ENCODE results near the gene ALDH3B1. TPM values are rescaled to one million over a fixed set of nuclear protein-coding genes. Genes with fewer than 3 reads are reported as not detected.
A peak's percentile ranks its signal among the peaks of the same experiment; 100 is the strongest.
"Not testable (repeated sequence)": the region's sequence is repeated elsewhere in the genome, so short reads cannot be mapped to it uniquely, and the experiment has no call there.

Gene ALDH3B1
- total RNA-seq = 10 to 100 TPM; 11.2 to 15.0 TPM
- long read RNA-seq, donor 1, partial matches to known transcripts = 3 of 6 reads
- long read RNA-seq, donor 1, other reads (novel, unspliced or antisense) = 1 of 6 reads
- long read RNA-seq, donor 2, transcript ALDH3B1-201 (10 exons, 2,786 nt) = major isoform, 6 of 15 reads
- long read RNA-seq, donor 2, partial matches to known transcripts = 6 of 15 reads
- long read RNA-seq, donor 2, other reads (novel, unspliced or antisense) = 3 of 15 reads

GRCh38 chr11:68010090-68011041 lies at the start of gene ALDH3B1:
ALDH3B1 (plus strand) TSS chr11:68010327; CDS start chr11:68015298, 4,971 bp downstream.
- peak; percentile 98 for DNase-seq (ENCODE audit: low spot score)
- intact Hi-C loops (cut with DNase I) = no loop called here

- DNase-seq (ENCODE audit: low spot score); intact Hi-C loops (cut with DNase I): not testable (repeated sequence)
Measured at GRCh38 chr11:67963217-67963616, 46.9 kb upstream of the ALDH3B1 start.

- intact Hi-C loops (cut with DNase I); DNase-seq (ENCODE audit: low spot score): not testable (repeated sequence)
Measured at GRCh38 chr11:67963879-67964278, 46.2 kb upstream of the ALDH3B1 start.

- intact Hi-C loops (cut with DNase I); DNase-seq (ENCODE audit: low spot score): not testable (repeated sequence)
Measured at GRCh38 chr11:67964746-67965145, 45.4 kb upstream of the ALDH3B1 start.

GRCh38 chr11:67965830-67966348 lies 44.2 kb upstream of the ALDH3B1 start:
- intact Hi-C loops (cut with DNase I); DNase-seq (ENCODE audit: low spot score): not testable (repeated sequence)

- intact Hi-C loops (cut with DNase I); DNase-seq (ENCODE audit: low spot score): not testable (repeated sequence)
Measured at GRCh38 chr11:67974746-67975145, 35.4 kb upstream of the ALDH3B1 start.

- DNase-seq (ENCODE audit: low spot score); intact Hi-C loops (cut with DNase I): not testable (repeated sequence)
Measured at GRCh38 chr11:67978766-67979418, 31.2 kb upstream of the ALDH3B1 start.

- intact Hi-C loops (cut with DNase I) = not testable (repeated sequence)
Measured at GRCh38 chr11:67981226-67981625, 28.9 kb upstream of the ALDH3B1 start.

GRCh38 chr11:67982255-67982857 lies 27.8 kb upstream of the ALDH3B1 start:
- DNase-seq (ENCODE audit: low spot score); intact Hi-C loops (cut with DNase I): not testable (repeated sequence)

More at GRCh38 chr11:67981226-67981625, 28.9 kb upstream of the ALDH3B1 start:
- DNase-seq (ENCODE audit: low spot score) = not testable (repeated sequence)

- peak; percentile 30 for DNase-seq (ENCODE audit: low spot score)
- intact Hi-C loops (cut with DNase I) = no loop called here
Measured at GRCh38 chr11:67983951-67984350, 26.2 kb upstream of the ALDH3B1 start.

GRCh38 chr11:67985302-67985701 lies 24.8 kb upstream of the ALDH3B1 start:
- DNase-seq (ENCODE audit: low spot score); intact Hi-C loops (cut with DNase I): not testable (repeated sequence)

- intact Hi-C loops (cut with DNase I) = not testable (repeated sequence)
- peak; percentile 80 for DNase-seq (ENCODE audit: low spot score)
Measured at GRCh38 chr11:67990546-67991346, 19.4 kb upstream of the ALDH3B1 start.

GRCh38 chr11:67991347-67992121 lies 18.6 kb upstream of the ALDH3B1 start:
- intact Hi-C loops (cut with DNase I) = not testable (repeated sequence)
- peak; percentile 73 for DNase-seq (ENCODE audit: low spot score)

- DNase-seq (ENCODE audit: low spot score) = peak; percentile 79
- intact Hi-C loops (cut with DNase I) = not testable (repeated sequence)
Measured at GRCh38 chr11:67993821-67994220, 16.3 kb upstream of the ALDH3B1 start.

- peak; percentile 15 for DNase-seq (ENCODE audit: low spot score)
- intact Hi-C loops (cut with DNase I) = not testable (repeated sequence)
Measured at GRCh38 chr11:67994387-67994786, 15.7 kb upstream of the ALDH3B1 start.

- DNase-seq (ENCODE audit: low spot score) = peak; percentile 73
- intact Hi-C loops (cut with DNase I) = not testable (repeated sequence)
Measured at GRCh38 chr11:67995129-67995528, 15.0 kb upstream of the ALDH3B1 start.

GRCh38 chr11:67995579-67995978 lies 14.5 kb upstream of the ALDH3B1 start:
- intact Hi-C loops (cut with DNase I) = not testable (repeated sequence)
- peak; percentile 35 for DNase-seq (ENCODE audit: low spot score)

Measured in posterior vena cava (tissue), 2 donors.